Measurements from ENCODE around the gene KCTD21. TPM values are rescaled to one million over a fixed set of nuclear protein-coding genes. Genes with fewer than 3 reads are reported as not detected.

Gene KCTD21
- total and polyA plus RNA-seq, 10 of the 15 experiments (the other 5 are each of a cell fraction or from before 2014, with no cell fraction given) = 0.63 to 5.4 (median 3.6) TPM

DNA sequence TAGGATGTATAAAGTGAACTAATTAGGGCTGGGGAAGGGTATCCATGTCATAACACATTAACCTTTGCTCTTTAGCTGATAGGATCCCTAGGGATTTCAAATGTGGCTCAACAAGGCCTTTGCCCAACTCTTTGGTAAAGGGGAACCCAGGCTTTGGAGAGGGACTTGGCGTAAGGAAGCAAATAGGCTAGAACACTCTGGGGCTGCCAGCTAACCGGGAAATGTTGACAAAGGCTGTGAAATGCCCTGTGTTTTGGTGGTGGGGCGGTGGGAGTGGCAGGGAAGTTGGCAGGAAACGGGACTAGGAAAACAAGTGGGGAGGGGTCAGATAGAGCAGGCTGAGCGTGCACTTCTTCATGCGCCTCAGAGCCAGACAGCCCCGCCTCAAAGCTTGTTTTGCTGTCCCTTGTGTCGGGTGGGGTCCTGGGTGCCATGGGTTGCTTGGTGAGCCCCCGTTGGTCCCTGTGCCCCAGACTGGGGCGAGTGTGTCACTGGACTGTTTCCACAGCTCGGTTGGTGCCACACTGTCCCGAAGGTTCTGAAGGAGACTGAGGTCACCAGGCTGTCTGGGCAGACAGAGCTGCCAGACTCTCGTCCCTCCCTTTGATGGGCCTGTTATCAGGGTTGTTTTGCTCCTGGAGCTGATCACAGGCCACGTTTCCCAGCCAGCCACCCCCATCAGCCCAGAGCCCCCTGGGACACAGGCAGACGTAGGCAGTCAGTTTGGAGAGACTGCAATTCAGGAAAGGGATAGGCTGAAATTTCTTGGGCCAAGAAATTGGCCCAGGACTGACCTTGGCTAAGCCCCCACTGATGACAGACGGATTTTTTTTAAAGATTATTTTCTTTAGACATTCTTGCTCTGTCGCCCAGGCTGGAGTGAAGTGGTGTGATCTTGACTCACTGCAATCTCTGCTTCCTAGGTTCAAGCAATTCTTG, 19.6 kb downstream of the KCTD21 start:
- no peaks in the 10 kb centered on the region for H4K20me1 ChIP-seq (ENCODE audit: control insufficient read depth, insufficient read depth)
- in situ Hi-C loops (cut with MboI) = no loop called here
- no TSS peak for BruUV-seq (replicated peaks)
- intact Hi-C loops (cut with micrococcal nuclease; ENCODE audit: unreplicated experiment) = no loop called here
- H2AFZ ChIP-seq (ENCODE audit: control insufficient read depth, low read depth, low read length) = no peak overlapping the region
- peaks cover 0 to 4% of the 10 kb centered on the region in 2 experiments; a peak in 3 of 4 replicates for H3K36me3 ChIP-seq (ENCODE audit: control insufficient read depth in 2 of 2, insufficient read depth in 2 of 2, low read length in 1 of 2)
- SMC1A ChIA-PET (ENCODE audit: uncharacterized antibody, unreplicated experiment) = no interaction called here
- no peak overlapping the region for H3K4me2 ChIP-seq (ENCODE audit: control insufficient read depth, insufficient read depth)
- ATAC-seq (no peak), DNase-seq (ENCODE audit: low read depth, low spot score) (no peak), FAIRE-seq (no peak)
- H3K27ac ChIP-seq (ENCODE audit: control insufficient read depth, insufficient read depth) = no peak overlapping the region
- H3K79me2 ChIP-seq (ENCODE audit: control insufficient read depth, insufficient read depth, low read length) = no peaks in the 10 kb centered on the region
- no peaks in the 10 kb centered on the region for H3K9me3 ChIP-seq (replicated peaks; ENCODE audit: control insufficient read depth, insufficient read depth, low read length)
- WGBS (ENCODE audit: insufficient coverage, insufficient replicate concordance, low lambda C conversion rate, missing lambda C conversion rate) = 52% methylated on average over 17 of the region's 17 CpGs
- H3K9ac ChIP-seq (ENCODE audit: control insufficient read depth, insufficient read depth, low read length) = no peak overlapping the region
- no peak overlapping the region for H3K4me3 ChIP-seq
- POLR2A ChIA-PET = no interaction called here
- no peaks in the 10 kb centered on the region for H3K27me3 ChIP-seq (replicated peaks in 1 of 2; ENCODE audit: control insufficient read depth in 2 of 2, insufficient read depth in 2 of 2, low read length in 1 of 2)
- no peaks in the 10 kb centered on the region for H3K4me1 ChIP-seq (ENCODE audit: control insufficient read depth, insufficient read depth, low read length)
- RAD21 ChIA-PET (ENCODE audit: unreplicated experiment) = no interaction called here
- TF ChIP-seq, protein P1, sequence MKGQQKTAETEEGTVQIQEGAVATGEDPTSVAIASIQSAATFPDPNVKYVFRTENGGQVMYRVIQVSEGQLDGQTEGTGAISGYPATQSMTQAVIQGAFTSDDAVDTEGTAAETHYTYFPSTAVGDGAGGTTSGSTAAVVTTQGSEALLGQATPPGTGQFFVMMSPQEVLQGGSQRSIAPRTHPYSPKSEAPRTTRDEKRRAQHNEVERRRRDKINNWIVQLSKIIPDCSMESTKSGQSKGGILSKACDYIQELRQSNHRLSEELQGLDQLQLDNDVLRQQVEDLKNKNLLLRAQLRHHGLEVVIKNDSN (IDR thresholded peaks at IDR 0.05; ENCODE audit: borderline replicate concordance, extremely low read length, insufficient read depth, low read depth, low read length) = no peak
- TF ChIP-seq ESRRA (IDR thresholded peaks at IDR 0.05; ENCODE audit: low read length) (no peak), WRNIP1 (IDR thresholded peaks at IDR 0.05; ENCODE audit: borderline replicate concordance, low read depth, low read length) (no peak)
- TF ChIP-seq, protein P2, sequence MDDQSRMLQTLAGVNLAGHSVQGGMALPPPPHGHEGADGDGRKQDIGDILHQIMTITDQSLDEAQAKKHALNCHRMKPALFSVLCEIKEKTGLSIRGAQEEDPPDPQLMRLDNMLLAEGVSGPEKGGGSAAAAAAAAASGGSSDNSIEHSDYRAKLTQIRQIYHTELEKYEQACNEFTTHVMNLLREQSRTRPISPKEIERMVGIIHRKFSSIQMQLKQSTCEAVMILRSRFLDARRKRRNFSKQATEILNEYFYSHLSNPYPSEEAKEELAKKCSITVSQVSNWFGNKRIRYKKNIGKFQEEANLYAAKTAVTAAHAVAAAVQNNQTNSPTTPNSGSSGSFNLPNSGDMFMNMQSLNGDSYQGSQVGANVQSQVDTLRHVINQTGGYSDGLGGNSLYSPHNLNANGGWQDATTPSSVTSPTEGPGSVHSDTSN (IDR thresholded peaks at IDR 0.05; ENCODE audit: insufficient replicate concordance, low read depth, low read length) = no peak
- TF ChIP-seq, protein P3, sequence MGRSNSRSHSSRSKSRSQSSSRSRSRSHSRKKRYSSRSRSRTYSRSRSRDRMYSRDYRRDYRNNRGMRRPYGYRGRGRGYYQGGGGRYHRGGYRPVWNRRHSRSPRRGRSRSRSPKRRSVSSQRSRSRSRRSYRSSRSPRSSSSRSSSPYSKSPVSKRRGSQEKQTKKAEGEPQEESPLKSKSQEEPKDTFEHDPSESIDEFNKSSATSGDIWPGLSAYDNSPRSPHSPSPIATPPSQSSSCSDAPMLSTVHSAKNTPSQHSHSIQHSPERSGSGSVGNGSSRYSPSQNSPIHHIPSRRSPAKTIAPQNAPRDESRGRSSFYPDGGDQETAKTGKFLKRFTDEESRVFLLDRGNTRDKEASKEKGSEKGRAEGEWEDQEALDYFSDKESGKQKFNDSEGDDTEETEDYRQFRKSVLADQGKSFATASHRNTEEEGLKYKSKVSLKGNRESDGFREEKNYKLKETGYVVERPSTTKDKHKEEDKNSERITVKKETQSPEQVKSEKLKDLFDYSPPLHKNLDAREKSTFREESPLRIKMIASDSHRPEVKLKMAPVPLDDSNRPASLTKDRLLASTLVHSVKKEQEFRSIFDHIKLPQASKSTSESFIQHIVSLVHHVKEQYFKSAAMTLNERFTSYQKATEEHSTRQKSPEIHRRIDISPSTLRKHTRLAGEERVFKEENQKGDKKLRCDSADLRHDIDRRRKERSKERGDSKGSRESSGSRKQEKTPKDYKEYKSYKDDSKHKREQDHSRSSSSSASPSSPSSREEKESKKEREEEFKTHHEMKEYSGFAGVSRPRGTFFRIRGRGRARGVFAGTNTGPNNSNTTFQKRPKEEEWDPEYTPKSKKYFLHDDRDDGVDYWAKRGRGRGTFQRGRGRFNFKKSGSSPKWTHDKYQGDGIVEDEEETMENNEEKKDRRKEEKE (IDR thresholded peaks at IDR 0.05) = no peak
- CTCF ChIA-PET = no interaction called here

All from GM12878 (cell line).